ENCODE measurements around the gene ZFYVE9.

The ZFYVE9 gene

DNA sequence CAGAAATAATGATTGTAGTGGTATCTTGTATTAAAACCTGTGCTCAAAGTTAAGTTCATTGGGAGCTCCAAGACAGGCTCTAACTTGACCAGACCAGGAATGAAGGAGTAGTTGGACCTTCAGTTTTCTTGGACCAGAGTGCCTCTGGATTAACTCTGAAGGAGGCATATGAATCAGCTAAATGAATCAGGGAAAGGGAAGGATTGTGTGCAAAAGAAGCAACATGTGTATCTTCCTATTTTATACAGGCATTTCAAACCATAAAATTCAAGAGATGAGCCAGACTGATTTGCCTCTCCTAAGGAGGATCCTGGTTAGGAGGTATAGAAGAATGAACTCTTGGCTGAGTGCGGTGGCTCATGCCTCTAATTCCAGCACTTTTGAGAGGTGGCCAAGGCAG lies 152.7 kb downstream of the ZFYVE9 start:
- H3K27ac ChIP-seq (ENCODE audit: extremely low read depth, low read depth, low read length), result no peak overlapping the region
- H3K9me3 ChIP-seq (ENCODE audit: control insufficient read depth, insufficient read depth, low read depth, low read length), result no peaks in the 10 kb centered on the region
- TF ChIP-seq ZNF692 (tag by site-specific recombination; IDR thresholded peaks at IDR 0.05), result no peak
- TF ChIP-seq ZNF121 (tag by site-specific recombination; IDR thresholded peaks at IDR 0.05), result no peak
- 0 out of 2 replicates have a peak, but pooled peaks have one; percentile 22 for TF ChIP-seq SCRT2 (tag by site-specific recombination; IDR thresholded peaks at IDR 0.05)
- H3K4me3 ChIP-seq (ENCODE audit: low read depth, low read length), result no peak overlapping the region
- no peaks in the 10 kb centered on the region for H3K4me1 ChIP-seq (ENCODE audit: control insufficient read depth, insufficient read depth, low read length)
- ChIA-PET CTCF (interaction anchor here (0.6 to 2.6 kb wide), 4 partner anchors 22 to 167 kb away, joined by 3 to 13 read pairs (median 3); no protein-coding TSS in a partner anchor), POLR2A (no interaction called here)
- H3K36me3 ChIP-seq (ENCODE audit: control insufficient read depth in 2 of 2, insufficient read depth in 1 of 2, low read length in 2 of 2), result peaks cover 0 to 6% of the 10 kb centered on the region in 2 experiments; a peak in 2 of 3 replicates

- TF ChIP-seq BCL11B (tag by site-specific recombination; IDR thresholded peaks at IDR 0.05; ENCODE audit: low read depth) (no peak), ZNF654 (tag by site-specific recombination; IDR thresholded peaks at IDR 0.05; ENCODE audit: low read depth) (peak; percentile 78), ZNF623 (tag by site-specific recombination; IDR thresholded peaks at IDR 0.05) (no peak)
- TF ChIP-seq, protein P1, sequence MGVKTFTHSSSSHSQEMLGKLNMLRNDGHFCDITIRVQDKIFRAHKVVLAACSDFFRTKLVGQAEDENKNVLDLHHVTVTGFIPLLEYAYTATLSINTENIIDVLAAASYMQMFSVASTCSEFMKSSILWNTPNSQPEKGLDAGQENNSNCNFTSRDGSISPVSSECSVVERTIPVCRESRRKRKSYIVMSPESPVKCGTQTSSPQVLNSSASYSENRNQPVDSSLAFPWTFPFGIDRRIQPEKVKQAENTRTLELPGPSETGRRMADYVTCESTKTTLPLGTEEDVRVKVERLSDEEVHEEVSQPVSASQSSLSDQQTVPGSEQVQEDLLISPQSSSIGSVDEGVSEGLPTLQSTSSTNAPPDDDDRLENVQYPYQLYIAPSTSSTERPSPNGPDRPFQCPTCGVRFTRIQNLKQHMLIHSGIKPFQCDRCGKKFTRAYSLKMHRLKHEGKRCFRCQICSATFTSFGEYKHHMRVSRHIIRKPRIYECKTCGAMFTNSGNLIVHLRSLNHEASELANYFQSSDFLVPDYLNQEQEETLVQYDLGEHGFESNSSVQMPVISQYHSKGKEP (tag by site-specific recombination; IDR thresholded peaks at IDR 0.05), result no peak
- TF ChIP-seq, protein P2, sequence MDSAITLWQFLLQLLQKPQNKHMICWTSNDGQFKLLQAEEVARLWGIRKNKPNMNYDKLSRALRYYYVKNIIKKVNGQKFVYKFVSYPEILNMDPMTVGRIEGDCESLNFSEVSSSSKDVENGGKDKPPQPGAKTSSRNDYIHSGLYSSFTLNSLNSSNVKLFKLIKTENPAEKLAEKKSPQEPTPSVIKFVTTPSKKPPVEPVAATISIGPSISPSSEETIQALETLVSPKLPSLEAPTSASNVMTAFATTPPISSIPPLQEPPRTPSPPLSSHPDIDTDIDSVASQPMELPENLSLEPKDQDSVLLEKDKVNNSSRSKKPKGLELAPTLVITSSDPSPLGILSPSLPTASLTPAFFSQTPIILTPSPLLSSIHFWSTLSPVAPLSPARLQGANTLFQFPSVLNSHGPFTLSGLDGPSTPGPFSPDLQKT (IDR thresholded peaks at IDR 0.05; ENCODE audit: borderline replicate concordance, low read depth, low read length), result no peak
- POLR2A ChIA-PET, result no interaction called here
- no peak overlapping the region for H3K27ac ChIP-seq (ENCODE audit: extremely low read depth, low read depth, low read length)
These were observed 154.5 kb downstream of the ZFYVE9 start for GRCh38 chr1:52296345-52296744.

DNA sequence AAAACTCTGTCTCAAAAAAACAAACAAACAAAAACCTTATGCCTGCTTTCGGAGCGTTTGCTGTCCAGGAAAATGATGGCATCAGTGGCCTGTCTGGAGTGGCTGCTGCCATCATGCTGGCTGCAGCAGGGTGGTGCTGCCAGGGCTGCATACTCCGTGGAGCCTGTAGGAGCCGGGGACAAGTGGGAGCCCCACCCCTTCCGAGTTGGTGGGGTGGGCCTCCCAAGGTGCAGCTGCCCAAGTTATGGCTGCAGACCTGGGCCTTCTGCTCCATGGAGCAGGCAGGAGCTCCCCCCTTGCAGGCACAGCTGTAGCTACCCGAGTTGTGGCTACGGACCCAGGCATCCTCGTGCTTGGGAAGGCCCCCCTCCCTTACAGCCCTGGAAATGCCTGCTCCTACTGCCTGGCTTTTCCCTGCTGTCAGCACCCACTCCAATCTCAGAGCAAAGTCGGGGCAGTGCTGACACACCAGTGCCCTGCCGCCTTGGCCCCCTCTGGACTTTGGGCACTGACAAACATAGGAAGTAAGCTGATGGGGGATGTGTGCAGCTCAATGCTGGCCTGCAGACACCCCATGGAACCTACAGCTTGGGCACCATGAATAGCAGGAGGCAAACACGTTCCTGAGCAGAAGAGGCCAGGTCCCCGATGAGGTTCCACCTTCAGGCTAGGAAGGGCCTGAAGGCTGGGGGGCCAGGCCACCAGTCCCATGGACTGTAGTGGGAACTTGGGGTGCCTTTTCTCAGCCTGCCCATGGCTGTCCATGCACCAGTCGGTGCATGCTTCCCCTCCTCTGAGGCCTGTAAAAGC lies 163.7 kb downstream of the ZFYVE9 start:
- no peaks in the 10 kb centered on the region for H3K4me1 ChIP-seq (ENCODE audit: control insufficient read depth, insufficient read depth, low read length)
- ChIA-PET CTCF (no interaction called here), POLR2A (no interaction called here)
- no peak overlapping the region for H3K4me3 ChIP-seq (ENCODE audit: low read depth, low read length)
- TF ChIP-seq, protein P3, sequence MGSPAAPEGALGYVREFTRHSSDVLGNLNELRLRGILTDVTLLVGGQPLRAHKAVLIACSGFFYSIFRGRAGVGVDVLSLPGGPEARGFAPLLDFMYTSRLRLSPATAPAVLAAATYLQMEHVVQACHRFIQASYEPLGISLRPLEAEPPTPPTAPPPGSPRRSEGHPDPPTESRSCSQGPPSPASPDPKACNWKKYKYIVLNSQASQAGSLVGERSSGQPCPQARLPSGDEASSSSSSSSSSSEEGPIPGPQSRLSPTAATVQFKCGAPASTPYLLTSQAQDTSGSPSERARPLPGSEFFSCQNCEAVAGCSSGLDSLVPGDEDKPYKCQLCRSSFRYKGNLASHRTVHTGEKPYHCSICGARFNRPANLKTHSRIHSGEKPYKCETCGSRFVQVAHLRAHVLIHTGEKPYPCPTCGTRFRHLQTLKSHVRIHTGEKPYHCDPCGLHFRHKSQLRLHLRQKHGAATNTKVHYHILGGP (tag by site-specific recombination; IDR thresholded peaks at IDR 0.05), result 0 out of 2 replicates have a peak, but pooled peaks have one; percentile 36
- TF ChIP-seq GLIS2 (tag by site-specific recombination; IDR thresholded peaks at IDR 0.05), result no peak
- no peaks in the 10 kb centered on the region for H3K9me3 ChIP-seq (ENCODE audit: control insufficient read depth, insufficient read depth, low read depth, low read length)
- H3K27ac ChIP-seq (ENCODE audit: extremely low read depth, low read depth, low read length), result no peak overlapping the region
- H3K36me3 ChIP-seq (ENCODE audit: control insufficient read depth in 2 of 2, insufficient read depth in 1 of 2, low read length in 2 of 2), result peaks cover 0 to 27% of the 10 kb centered on the region in 2 experiments; a peak in 2 of 3 replicates

More at GRCh38 chr1:52296345-52296744, 154.5 kb downstream of the ZFYVE9 start:
- Histone ChIP-seq H3K9me3 (ENCODE audit: control insufficient read depth, insufficient read depth, low read depth, low read length) (no peaks in the 10 kb centered on the region), H3K36me3 (ENCODE audit: control insufficient read depth in 2 of 2, insufficient read depth in 1 of 2, low read length in 2 of 2) (peaks cover 0 to 6% of the 10 kb centered on the region in 2 experiments; a peak in 2 of 3 replicates), H3K4me3 (ENCODE audit: low read depth, low read length) (no peak overlapping the region), H3K4me1 (ENCODE audit: control insufficient read depth, insufficient read depth, low read length) (no peaks in the 10 kb centered on the region)
- CTCF ChIA-PET, result interaction anchor here (0.5 to 3.1 kb wide), 23 partner anchors 11 to 1687 kb away, joined by 3 to 20 read pairs (median 3); no protein-coding TSS in a partner anchor

Data from HEK293 (cell line).